Measurements from ENCODE around the gene SENP1. TPM values are rescaled to one million over a fixed set of nuclear protein-coding genes. Genes with fewer than 3 reads are reported as not detected.

SENP1 gene
- total and polyA plus RNA-seq, 2 of the 4 experiments (the other 2 are of a cell fraction) = 7.2 to 25.3 TPM

- ChIA-PET CTCF (interaction anchor here (0.7 to 1.5 kb wide), 2 partner anchors 11 to 983 kb away, joined by 3 read pairs; no protein-coding TSS in a partner anchor), POLR2A (ENCODE audit: unreplicated experiment) (no interaction called here)
- peaks cover 79% of the 10 kb centered on the region for H3K27me3 ChIP-seq (ENCODE audit: control insufficient read depth, insufficient read depth, low read length)
- no peak overlapping the region for H3K4ac ChIP-seq (ENCODE audit: low read depth, low read length)
- peak overlapping the region; percentile 92 for H2AFZ ChIP-seq (replicated peaks; ENCODE audit: low read length, poor library complexity)
- no peak overlapping the region for H3K9ac ChIP-seq (ENCODE audit: low read depth, low read length)
- no peak overlapping the region for H2BK120ac ChIP-seq (ENCODE audit: low read depth, low read length)
- H4K5ac ChIP-seq (ENCODE audit: low read depth, low read length) = no peak overlapping the region
- no peak overlapping the region for H2AK9ac ChIP-seq (replicated peaks; ENCODE audit: low read depth, low read length, poor library complexity)
- H3K56ac ChIP-seq (ENCODE audit: extremely low read depth, insufficient read depth, low read length) = no peak overlapping the region
- H3K4me2 ChIP-seq (ENCODE audit: low read depth, low read length) = peak overlapping the region; percentile 83
- no peaks in the 10 kb centered on the region for H3K9me3 ChIP-seq (ENCODE audit: control insufficient read depth, insufficient read depth, low read length)
- peaks cover 6% of the 10 kb centered on the region; the same call in 1 of the 2 replicates for H4K20me1 ChIP-seq (ENCODE audit: insufficient read depth, low read length)
- H2BK5ac ChIP-seq (ENCODE audit: low read depth, low read length, poor library complexity, severe bottlenecking) = no peak overlapping the region
- H4K8ac ChIP-seq (ENCODE audit: low read depth in 2 of 2, low read length in 2 of 2) = no peak overlapping the region
- intact Hi-C loops (cut with micrococcal nuclease) (no loop called here), dilution Hi-C loops (cut with HindIII; ENCODE audit: low sequenced_read_pairs, unreplicated experiment) (no loop called here), in situ Hi-C loops (cut with MboI; ENCODE audit: low sequenced_read_pairs) (no loop called here)
- no peak overlapping the region for H3K18ac ChIP-seq (ENCODE audit: low read depth, low read length)
- H3K4me1 ChIP-seq (ENCODE audit: control insufficient read depth, insufficient read depth, low read length) = peaks cover 4% of the 10 kb centered on the region; the same call in 1 of the 2 replicates
- H3K4me3 ChIP-seq (ENCODE audit: insufficient read depth, low read depth, low read length) = peak overlapping the region; percentile 26
- H3K9me1 ChIP-seq (ENCODE audit: insufficient read depth, low read length) = no peaks in the 10 kb centered on the region
- H3K79me1 ChIP-seq (ENCODE audit: low read depth in 1 of 2, low read length in 2 of 2) = no peaks in the 10 kb centered on the region
- H3K23ac ChIP-seq (ENCODE audit: low read depth, low read length) = no peak overlapping the region
- BruUV-seq (replicated peaks) = no TSS peak
- DNase-seq (no peak), ATAC-seq (ENCODE audit: low read depth) (no peak)
- no peak overlapping the region for H4K91ac ChIP-seq (ENCODE audit: insufficient read depth, low read depth, low read length)
- H2BK15ac ChIP-seq (ENCODE audit: low read depth, low read length) = no peak overlapping the region
- H2AK5ac ChIP-seq (ENCODE audit: low read depth, low read length) = no peak overlapping the region
- no peak overlapping the region for H2BK20ac ChIP-seq (ENCODE audit: low read depth, low read length)
- WGBS, 2 experiments (ENCODE audit: extremely low coverage in 2 of 2, insufficient read length in 1 of 2) = no CpG with 5 or more reads among the region's 13 CpGs
- TF ChIP-seq POLR2A (IDR thresholded peaks at IDR 0.05; ENCODE audit: low read depth, low read length) (no peak), BHLHE40 (IDR thresholded peaks at IDR 0.05; ENCODE audit: low read depth, low read length) (no peak), RFX5 (IDR thresholded peaks at IDR 0.05; ENCODE audit: low read depth, low read length) (no peak), FOS (IDR thresholded peaks at IDR 0.05; ENCODE audit: low read depth, low read length) (no peak), NFE2L2 (IDR thresholded peaks at IDR 0.05; ENCODE audit: low read depth, low read length) (no peak), MAZ (IDR thresholded peaks at IDR 0.05; ENCODE audit: borderline replicate concordance, low read depth, low read length) (no peak), CHD1 (IDR thresholded peaks at IDR 0.05; ENCODE audit: low read depth, low read length) (no peak), SMC3 (IDR thresholded peaks at IDR 0.05; ENCODE audit: low read depth, low read length) (no peak), MXI1 (IDR thresholded peaks at IDR 0.05; ENCODE audit: borderline replicate concordance, low read depth, low read length) (no peak), CEBPB (IDR thresholded peaks at IDR 0.05; ENCODE audit: low read depth, low read length) (no peak), RAD21 (IDR thresholded peaks at IDR 0.05; ENCODE audit: low read length) (no peak), MAFK (IDR thresholded peaks at IDR 0.05; ENCODE audit: low read depth, low read length) (no peak), RCOR1 (IDR thresholded peaks at IDR 0.05; ENCODE audit: insufficient replicate concordance, low read length) (no peak)
- TF ChIP-seq, protein P1, sequence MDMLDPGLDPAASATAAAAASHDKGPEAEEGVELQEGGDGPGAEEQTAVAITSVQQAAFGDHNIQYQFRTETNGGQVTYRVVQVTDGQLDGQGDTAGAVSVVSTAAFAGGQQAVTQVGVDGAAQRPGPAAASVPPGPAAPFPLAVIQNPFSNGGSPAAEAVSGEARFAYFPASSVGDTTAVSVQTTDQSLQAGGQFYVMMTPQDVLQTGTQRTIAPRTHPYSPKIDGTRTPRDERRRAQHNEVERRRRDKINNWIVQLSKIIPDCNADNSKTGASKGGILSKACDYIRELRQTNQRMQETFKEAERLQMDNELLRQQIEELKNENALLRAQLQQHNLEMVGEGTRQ (IDR thresholded peaks at IDR 0.05; ENCODE audit: low read depth, low read length) = no peak
- TF ChIP-seq, protein P2, sequence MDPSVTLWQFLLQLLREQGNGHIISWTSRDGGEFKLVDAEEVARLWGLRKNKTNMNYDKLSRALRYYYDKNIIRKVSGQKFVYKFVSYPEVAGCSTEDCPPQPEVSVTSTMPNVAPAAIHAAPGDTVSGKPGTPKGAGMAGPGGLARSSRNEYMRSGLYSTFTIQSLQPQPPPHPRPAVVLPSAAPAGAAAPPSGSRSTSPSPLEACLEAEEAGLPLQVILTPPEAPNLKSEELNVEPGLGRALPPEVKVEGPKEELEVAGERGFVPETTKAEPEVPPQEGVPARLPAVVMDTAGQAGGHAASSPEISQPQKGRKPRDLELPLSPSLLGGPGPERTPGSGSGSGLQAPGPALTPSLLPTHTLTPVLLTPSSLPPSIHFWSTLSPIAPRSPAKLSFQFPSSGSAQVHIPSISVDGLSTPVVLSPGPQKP (IDR thresholded peaks at IDR 0.05; ENCODE audit: borderline replicate concordance, low read depth, low read length) = no peak
- TF ChIP-seq, protein P3, sequence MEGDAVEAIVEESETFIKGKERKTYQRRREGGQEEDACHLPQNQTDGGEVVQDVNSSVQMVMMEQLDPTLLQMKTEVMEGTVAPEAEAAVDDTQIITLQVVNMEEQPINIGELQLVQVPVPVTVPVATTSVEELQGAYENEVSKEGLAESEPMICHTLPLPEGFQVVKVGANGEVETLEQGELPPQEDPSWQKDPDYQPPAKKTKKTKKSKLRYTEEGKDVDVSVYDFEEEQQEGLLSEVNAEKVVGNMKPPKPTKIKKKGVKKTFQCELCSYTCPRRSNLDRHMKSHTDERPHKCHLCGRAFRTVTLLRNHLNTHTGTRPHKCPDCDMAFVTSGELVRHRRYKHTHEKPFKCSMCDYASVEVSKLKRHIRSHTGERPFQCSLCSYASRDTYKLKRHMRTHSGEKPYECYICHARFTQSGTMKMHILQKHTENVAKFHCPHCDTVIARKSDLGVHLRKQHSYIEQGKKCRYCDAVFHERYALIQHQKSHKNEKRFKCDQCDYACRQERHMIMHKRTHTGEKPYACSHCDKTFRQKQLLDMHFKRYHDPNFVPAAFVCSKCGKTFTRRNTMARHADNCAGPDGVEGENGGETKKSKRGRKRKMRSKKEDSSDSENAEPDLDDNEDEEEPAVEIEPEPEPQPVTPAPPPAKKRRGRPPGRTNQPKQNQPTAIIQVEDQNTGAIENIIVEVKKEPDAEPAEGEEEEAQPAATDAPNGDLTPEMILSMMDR (conservative IDR thresholded peaks at IDR 0.05; ENCODE audit: low read depth, low read length) = no peak
- no peaks in the 10 kb centered on the region for H3K36me3 ChIP-seq (ENCODE audit: control insufficient read depth, insufficient read depth, low read length)
- no peak overlapping the region for H3K27ac ChIP-seq (ENCODE audit: insufficient read depth, low read length)
- H3K14ac ChIP-seq (replicated peaks; ENCODE audit: low read depth, low read length) = no peak overlapping the region
Measured at GRCh38 chr12:48002414-48002730, 103.5 kb downstream of the SENP1 start.

All from IMR-90 (cell line).